ENCODE data around the gene MIF4GD. TPM values are rescaled to one million over a fixed set of nuclear protein-coding genes. Genes with fewer than 3 reads are reported as not detected.
"Not testable (repeated sequence)": the region's sequence is repeated elsewhere in the genome, so short reads cannot be mapped to it uniquely, and the experiment has no call there.

The MIF4GD gene, protein sequence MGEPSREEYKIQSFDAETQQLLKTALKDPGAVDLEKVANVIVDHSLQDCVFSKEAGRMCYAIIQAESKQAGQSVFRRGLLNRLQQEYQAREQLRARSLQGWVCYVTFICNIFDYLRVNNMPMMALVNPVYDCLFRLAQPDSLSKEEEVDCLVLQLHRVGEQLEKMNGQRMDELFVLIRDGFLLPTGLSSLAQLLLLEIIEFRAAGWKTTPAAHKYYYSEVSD
- total RNA-seq, result 25.5 TPM

GRCh38 chr17:75270966-75271232, at the start of gene MIF4GD:
Gene MIF4GD, minus strand, starts transcription at chr17:75271231. Its CDS starts 1,036 bp downstream, at chr17:75270195.
- no peak for DNase-seq (ENCODE audit: low spot score)

DNA sequence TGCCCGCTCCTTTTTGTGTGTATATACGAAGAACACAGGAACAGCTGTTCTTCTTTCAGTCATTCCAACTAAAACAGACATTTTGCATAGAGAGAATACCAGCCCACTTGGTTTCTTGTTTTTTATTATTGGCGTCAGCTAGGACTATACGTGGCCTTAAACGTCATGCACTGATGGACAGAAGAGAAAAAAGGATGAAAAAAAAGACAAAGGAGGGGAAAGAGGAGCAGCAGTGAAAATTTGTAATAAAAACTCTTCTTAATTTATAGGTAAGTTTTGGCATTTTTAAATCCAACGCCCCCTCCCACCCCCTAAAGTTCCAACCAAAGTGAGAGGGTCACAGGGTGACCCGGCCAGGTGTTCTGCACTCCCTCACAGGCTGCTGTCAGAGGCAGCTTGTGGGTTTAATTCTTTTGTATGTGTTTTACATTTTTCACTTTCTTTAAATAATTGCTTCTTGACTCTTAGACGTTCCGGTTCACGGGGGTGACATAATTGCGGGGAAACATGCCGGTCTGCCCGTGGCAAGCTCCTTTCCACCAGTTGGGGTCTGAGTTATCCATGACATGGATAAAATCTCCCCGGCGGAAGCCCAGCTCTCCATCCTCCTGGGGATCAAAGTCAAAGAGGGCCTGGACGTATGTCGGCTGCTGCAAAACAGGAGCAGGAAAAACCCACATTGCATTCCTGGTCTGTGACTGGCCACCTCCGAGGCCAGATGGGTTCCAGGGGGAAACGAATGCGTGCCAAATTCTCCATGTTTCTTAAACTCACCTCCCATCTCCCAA, 49.1 kb upstream of the MIF4GD start:
- DNase-seq (ENCODE audit: low spot score), result no peak

GRCh38 chr17:75318615-75319222, 47.7 kb upstream of the MIF4GD start:
- no peak for DNase-seq (ENCODE audit: low spot score)

DNA sequence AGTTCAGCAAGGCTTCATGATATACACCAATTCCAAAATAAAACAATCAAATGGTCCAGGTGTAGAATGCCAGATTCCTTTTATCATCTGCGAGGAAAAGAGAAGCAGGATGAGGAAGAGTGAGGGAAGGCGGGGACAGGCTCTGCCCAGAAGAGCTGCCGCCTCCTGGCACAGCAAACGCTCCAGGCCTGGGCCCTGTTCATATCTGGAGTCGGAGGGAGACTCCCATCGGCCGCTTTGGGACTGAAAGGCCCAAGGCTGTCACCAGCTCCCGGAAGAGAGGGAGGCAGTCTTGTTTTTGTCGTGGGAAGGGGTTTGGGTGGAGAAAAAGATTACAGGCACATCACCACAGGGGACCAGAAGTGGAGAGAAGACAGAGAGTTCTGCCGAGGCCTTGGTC, 47.2 kb upstream of the MIF4GD start:
- DNase-seq (ENCODE audit: low spot score), result no peak

DNA sequence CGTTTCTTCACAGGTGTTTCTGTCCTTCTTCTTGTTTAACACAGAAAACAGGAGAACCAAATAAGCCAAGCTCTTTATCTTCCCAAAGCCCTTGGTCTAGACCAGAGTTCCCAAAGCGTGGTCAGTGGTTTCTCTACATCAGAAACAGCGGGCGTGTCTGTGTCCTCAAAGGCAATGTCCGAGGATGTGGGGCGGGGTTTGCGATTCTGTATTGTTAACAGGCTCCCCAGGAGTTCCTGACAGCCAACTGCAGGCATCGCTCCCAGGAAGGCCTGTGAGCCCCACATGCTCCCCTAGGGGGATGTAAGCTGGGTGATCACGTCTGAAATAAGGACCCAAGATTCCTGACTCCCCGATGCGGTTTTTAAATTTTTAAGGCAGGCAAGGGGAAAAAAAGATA, 46.6 kb upstream of the MIF4GD start:
- no peak for DNase-seq (ENCODE audit: low spot score)

DNA sequence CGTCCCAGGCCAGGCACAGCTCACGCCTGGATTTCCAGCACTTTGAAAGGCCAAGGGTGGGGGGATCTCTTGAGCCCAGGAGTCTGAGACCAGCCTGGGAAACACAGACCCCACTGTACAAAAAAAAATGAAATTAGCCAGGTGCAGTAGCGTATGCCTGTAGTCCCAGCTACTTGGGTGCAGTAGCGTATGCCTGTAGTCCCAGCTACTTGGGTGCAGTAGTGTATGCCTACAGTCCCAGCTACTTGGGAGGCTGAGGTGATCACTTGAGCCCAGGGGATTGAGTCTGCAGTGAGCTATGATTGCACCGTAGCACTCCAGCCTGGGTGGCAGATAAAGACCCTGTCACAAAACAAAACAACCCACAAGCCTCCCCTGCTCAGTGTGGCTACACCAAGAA, 45.2 kb upstream of the MIF4GD start:
- DNase-seq (ENCODE audit: low spot score), result no peak

DNA sequence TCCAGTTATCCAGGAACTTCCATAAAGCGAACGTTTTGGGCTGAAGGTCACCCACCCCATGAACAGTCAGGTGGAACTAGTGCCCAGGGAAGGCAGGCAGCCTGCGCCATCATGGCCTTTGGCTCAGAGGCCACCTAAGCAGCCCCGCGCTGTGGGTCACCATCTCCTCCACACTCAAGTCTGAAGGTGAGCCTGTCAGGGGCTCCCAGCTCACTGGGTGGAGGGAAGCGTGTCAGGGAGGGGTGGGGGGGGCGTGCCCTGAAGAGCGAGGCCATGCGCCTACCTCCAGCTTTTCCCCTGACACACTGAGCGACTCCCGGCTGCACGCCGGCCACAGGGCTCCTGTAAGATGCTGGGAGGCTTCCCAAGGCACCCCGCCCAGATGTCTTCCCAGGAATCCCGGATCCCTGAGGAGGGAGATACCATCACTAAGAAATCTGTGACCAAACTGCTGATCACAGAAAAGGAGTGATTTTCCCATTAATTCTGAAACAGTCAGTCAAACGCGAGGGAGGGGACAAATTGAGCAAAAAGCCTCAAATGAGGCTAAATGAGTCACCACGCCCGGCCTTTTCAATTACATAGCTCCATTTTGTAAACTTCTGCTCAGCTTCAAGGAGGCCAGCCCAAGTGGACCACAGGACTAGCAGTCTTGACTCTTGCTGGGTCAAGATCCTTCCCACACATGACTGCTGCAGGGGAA, 44.7 kb upstream of the MIF4GD start:
- DNase-seq (ENCODE audit: low spot score), result no peak

DNA sequence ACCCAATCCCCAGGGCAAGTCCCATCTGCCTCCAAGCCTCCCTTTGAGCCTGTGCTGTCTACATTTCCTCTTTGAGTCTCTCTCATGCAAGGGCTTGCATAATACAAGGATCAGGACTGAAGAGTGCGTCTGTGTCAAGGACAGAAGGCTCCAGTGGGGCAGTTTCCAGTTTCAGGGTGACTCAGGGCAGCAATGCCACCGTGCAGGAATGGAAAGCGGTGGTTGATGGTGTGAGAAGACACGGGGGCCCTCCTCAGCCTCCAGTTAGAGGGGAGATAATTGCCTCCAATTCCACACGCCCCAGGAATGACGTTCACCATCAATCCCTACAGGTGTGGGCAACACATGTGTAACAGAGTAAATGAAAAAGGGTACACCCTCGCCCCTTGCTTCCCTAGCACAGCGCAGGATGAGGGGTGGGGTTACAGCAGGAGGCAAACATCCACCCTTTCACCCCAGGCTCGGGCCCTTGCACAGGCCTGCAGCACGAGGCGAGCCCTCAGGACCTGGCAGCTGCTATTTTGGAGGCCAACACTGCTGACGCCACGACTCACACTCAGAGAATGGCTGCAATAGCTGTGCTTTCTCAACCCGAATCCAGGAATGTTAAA, 43.0 kb upstream of the MIF4GD start:
- DNase-seq (ENCODE audit: low spot score), result peak; percentile 30

DNA sequence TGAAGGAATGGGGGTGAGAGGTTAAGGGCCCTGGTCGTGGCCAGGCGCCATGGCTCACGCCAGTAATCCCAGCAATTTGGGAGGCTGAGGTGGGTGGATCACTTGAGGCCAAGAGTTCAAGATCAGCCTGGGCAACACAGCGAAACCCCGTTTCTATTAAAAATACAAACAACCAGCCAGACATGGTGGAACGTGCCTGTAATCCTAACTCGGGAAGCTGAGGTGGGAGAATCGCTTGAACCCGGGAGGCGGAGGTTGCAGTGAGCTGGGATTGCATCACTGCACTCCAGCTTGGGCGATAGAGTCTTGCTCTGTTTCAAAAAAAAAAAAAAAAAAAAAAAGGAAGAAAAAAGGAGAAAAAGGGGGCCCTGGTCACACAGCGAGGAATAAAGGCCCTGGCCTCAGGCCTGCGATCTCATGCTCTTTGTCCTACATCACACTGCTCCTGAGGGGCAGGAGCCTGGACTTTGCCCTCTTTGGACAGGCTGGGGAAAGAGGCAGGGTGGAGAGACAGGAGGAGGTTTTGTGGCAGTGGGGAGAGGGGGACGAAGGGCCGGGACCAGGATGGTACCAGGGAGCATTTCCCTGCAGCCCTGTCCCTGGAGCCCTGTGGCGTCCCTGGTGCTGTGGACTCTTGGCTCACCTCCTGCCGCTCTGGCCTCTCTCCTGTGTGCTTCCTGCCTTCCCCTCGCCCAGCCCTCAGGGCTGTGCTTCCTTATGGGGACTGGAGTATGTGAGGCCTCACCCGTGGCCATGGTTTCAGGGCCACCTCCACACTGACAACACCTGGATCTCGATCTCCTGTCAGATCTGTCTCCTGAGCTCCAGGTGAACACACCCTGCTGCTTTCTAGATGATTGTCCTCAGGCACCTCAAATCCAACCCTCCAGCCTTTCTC, 38.0 kb upstream of the MIF4GD start:
- peak; percentile 61 for DNase-seq (ENCODE audit: low spot score)

- no peak for DNase-seq (ENCODE audit: low spot score)
These were observed 37.1 kb upstream of the MIF4GD start for GRCh38 chr17:75307957-75308731.

DNA sequence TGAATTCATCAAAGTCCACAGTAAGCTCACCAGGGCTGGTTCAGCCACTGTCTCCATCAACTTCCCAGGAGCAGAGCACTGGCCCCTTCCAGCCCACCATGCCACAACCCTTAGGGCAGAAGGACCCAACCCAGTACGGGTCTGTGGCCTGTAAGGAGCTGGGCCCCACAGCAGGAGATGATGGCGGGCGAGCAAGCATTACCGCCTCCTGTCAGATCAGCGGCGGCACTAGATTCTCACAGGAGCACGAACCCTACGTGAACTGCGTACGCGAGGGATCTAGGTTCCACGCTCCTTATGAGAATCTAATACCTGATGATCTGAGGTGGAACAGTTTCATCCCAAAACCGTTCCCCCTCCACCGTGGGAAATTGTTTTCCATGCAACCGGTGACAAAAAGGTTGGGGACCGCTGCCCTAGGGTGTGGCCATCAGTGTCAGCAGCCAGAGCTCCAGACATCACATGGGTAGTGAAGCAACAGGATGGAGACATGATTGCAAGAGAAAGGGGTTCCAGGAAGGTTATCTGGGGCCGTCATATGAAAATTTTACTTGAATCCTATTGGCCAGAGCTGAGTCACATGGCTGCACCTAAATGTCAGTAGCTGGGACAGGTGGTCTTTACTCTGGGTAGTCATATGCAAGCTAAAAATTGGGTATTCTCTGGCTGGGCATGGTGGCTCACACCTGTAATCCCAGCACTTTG, 30.6 kb upstream of the MIF4GD start:
- DNase-seq (ENCODE audit: low spot score), result no peak

DNA sequence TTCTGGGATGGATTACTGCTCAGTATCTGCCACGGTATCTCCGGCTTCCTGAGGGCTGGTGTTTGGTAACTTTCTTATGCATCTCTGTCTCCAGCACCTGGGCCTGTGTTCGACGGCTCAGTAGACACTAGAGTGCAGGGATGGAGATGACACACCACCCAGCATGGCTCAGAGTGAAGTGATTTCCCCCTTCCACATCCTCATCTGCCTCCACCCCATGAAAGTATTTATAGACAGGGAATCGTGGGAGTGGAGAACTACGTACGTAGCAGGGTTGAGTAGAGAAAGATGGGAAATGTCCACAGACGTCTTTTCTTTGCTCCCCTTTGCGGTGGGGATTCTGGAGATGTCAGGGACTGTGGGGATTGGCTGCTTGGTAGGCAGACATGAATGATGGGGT, 30.0 kb upstream of the MIF4GD start:
- DNase-seq (ENCODE audit: low spot score), result no peak

GRCh38 chr17:75300280-75300679, 29.2 kb upstream of the MIF4GD start:
- no peak for DNase-seq (ENCODE audit: low spot score)

- DNase-seq (ENCODE audit: low spot score), result no peak
These were observed 24.4 kb upstream of the MIF4GD start for GRCh38 chr17:75295201-75296158.

DNA sequence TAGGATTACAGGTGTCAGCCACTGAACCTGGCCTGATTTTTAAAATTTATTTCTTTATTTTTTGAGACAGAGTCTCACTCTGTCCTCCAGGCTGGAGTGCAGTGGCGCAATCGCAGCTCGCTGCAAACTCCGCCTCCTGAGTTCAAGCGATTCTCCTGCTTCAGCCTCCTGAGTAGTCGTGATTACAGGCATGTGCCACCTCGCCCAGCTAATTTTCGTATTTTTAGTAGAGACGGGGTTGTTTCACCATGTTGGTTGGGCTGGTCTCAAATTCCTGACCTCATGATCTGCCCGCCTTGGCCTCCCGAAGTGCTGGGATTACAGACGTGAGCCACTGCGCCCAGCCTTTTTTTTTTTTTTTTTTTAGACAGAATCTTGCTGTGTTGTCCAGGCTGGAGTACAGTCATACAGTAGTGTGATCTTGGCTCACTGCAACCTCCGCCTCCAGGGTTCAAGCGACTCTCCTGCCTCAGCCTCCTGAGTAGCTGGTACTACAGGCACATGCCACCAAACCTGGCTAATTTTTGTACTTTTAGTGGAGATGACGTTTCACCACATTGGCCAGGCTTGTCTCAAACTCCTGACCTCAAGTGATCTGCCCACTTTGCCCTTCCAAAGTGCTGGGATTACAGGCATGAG, 21.9 kb upstream of the MIF4GD start:
- DNase-seq (ENCODE audit: low spot score), result not testable (repeated sequence)

DNA sequence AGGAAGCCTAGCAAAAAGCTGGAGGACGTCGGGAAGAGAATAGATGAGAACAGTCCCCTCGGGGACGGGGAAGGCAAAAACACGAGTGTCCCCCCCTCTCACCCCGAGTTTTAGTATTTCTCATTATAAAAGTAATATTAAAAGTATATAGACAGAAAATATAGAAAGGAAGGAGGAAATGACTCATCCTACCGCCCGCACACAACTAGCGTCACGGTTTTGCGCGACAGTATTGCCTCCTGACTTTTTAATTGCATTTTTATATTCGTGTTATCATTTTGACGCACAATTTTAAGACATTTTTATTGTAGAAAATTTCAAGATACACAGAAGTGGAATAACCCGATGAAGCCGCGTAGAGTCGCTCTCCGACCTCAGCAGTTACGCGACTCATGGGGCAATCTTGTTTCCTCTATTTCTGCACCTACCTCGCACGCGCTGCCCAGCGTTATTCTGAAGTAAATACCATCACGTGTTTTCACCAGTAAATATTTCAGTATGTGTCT, 18.9 kb upstream of the MIF4GD start:
- peak; percentile 64 for DNase-seq (ENCODE audit: low spot score)

GRCh38 chr17:75289115-75289831, 18.2 kb upstream of the MIF4GD start, which contains the start of gene SLC25A19:
Gene SLC25A19, minus strand, starts transcription at chr17:75289433. Its CDS starts 2,669 bp downstream, at chr17:75286764.
- peak; percentile 98 for DNase-seq (ENCODE audit: low spot score)

All from mucosa of gallbladder (tissue), 1 donor.